Activated B cell treated with CpG ODN at 0.5 μM for 24 hours (primary cell): ENCODE measurements around the gene G6PD. TPM values are rescaled to one million over a fixed set of nuclear protein-coding genes. Genes with fewer than 3 reads are reported as not detected.

Experiments used
- ATAC-seq: fragments of 200-7000 bp; cut with Tn5 transposase; one replicate; pipeline ENCODE4 v1.10.0; 2021; ENCODE audit warnings: low read depth, mild to moderate bottlenecking, moderate library complexity
- CTCF ChIA-PET: fragments of 350-600 bp; sonication (Branson Sonifier 250); formaldehyde crosslinking; loops from one replicate; lab custom pipeline; 2021; ENCODE audit warnings: antibody characterized with exemption; lab: Charles Lee
- POLR2A ChIA-PET: fragments of 350-600 bp; sonication (Branson Sonifier 250); formaldehyde crosslinking; loops from one replicate; lab custom pipeline; 2021; ENCODE audit warnings: antibody characterized with exemption; lab: Charles Lee
- DNase-seq: peaks from one replicate; pipeline ENCODE4 v3.0.0; 2022
- H3K27ac Mint-ChIP-seq: one replicate; pipeline ENCODE4 v1.8.0; 2020; ENCODE audit warnings: mixed read lengths
- H3K27me3 Mint-ChIP-seq: one replicate; pipeline ENCODE4 v1.8.0; 2021; ENCODE audit warnings: mixed read lengths
- H3K36me3 Mint-ChIP-seq: one replicate; pipeline ENCODE4 v1.8.0; 2021; ENCODE audit warnings: low read depth, mixed read lengths
- H3K4me1 Mint-ChIP-seq: one replicate; pipeline ENCODE4 v1.8.0; 2021; ENCODE audit warnings: mixed read lengths
- H3K4me3 Mint-ChIP-seq: one replicate; pipeline ENCODE4 v1.8.0; 2020; ENCODE audit warnings: mild to moderate bottlenecking, mixed read lengths
- H3K9me3 Mint-ChIP-seq: one replicate; pipeline ENCODE4 v1.8.0; 2020; ENCODE audit warnings: mixed read lengths
- CTCF ChIP-seq: fragments of 200-600 bp; IDR thresholded peaks from one replicate; pipeline ENCODE4 v1.8.0; 2022; ENCODE audit warnings: antibody characterized with exemption, mild to moderate bottlenecking
- intact Hi-C: fragments of 100-400 bp; cut with micrococcal nuclease; formaldehyde crosslinking; loops from one replicate; pipeline ENCODE4 v1.15.1; 2024
- total RNA-seq: library from RNA; stranded (reverse); gene quantifications from 2 replicates; pipeline ENCODE4 v1.2.3, GENCODE V29; 2022

G6PD gene
- total RNA-seq, 1 donor from 2014 or later = 84.6 TPM

- POLR2A ChIA-PET = interaction anchor here (1.3 to 3.4 kb wide), 2 partner anchors 27 to 87 kb away, joined by 3 to 26 read pairs; partner anchors contain the start of gene RPL10
- intact Hi-C loops = no loop called here
- H3K27me3 Mint-ChIP-seq = no peaks in the 10 kb centered on the region
- H3K4me1 Mint-ChIP-seq = peaks cover 20% of the 10 kb centered on the region
- H3K4me3 Mint-ChIP-seq = no peak overlapping the region
- TF ChIP-seq CTCF = no peak
- H3K36me3 Mint-ChIP-seq = peaks cover 10% of the 10 kb centered on the region
- DNase-seq (no peak), ATAC-seq (no peak)
- CTCF ChIA-PET = no interaction called here
- no peak overlapping the region for H3K27ac Mint-ChIP-seq
- no peaks in the 10 kb centered on the region for H3K9me3 Mint-ChIP-seq
Observed at GRCh38 chrX:154484255-154485149, 62.1 kb downstream of the G6PD start.

GRCh38 chrX:154483325-154483724 is 63.3 kb downstream of the G6PD start:
- ChIA-PET POLR2A (no interaction called here), CTCF (no interaction called here)
- Mint-ChIP-seq H3K27ac (no peak overlapping the region), H3K4me1 (peaks cover 20% of the 10 kb centered on the region), H3K36me3 (peaks cover 10% of the 10 kb centered on the region), H3K4me3 (no peak overlapping the region), H3K27me3 (no peaks in the 10 kb centered on the region), H3K9me3 (no peaks in the 10 kb centered on the region)
- DNase-seq (no peak), ATAC-seq (no peak)
- TF ChIP-seq CTCF = no peak
- intact Hi-C loops = no loop called here

- intact Hi-C loops = no loop called here
- Mint-ChIP-seq H3K4me1 (peaks cover 24% of the 10 kb centered on the region), H3K4me3 (no peak overlapping the region), H3K36me3 (peaks cover 6% of the 10 kb centered on the region), H3K9me3 (no peaks in the 10 kb centered on the region), H3K27me3 (no peaks in the 10 kb centered on the region), H3K27ac (no peak overlapping the region)
- ChIA-PET POLR2A (interaction anchor here (1.2 kb wide), 1 partner anchor 53 kb away, joined by 3 read pairs; no protein-coding TSS in a partner anchor), CTCF (no interaction called here)
- ATAC-seq (no peak), DNase-seq (no peak)
- TF ChIP-seq CTCF = no peak
Observed at GRCh38 chrX:154482786-154483185, 63.9 kb downstream of the G6PD start.

- ATAC-seq = no peak
- intact Hi-C loops = no loop called here
- Mint-ChIP-seq H3K27ac (no peak overlapping the region), H3K4me1 (peaks cover 25% of the 10 kb centered on the region), H3K4me3 (no peak overlapping the region), H3K27me3 (no peaks in the 10 kb centered on the region), H3K36me3 (peaks cover 6% of the 10 kb centered on the region), H3K9me3 (no peaks in the 10 kb centered on the region)
- ChIA-PET CTCF (no interaction called here), POLR2A (interaction anchor here (1.0 to 1.2 kb wide), 3 partner anchors 9 to 84 kb away, joined by 3 to 5 read pairs (median 5); partner anchors contain the start of gene SLC10A3)
- no peak for TF ChIP-seq CTCF
- DNase-seq = no peak
Observed at GRCh38 chrX:154481911-154482601, 64.6 kb downstream of the G6PD start.

Other genes starting within 250 kb of the G6PD start
- 605 and 679 TPM in 2 replicates for gene FLNA, start 172.2 kb downstream of the G6PD start, total RNA-seq
- 68.4 and 70.2 TPM in 2 replicates for gene EMD, start 167.6 kb downstream of the G6PD start, total RNA-seq
- gene RPL10, start 148.5 kb downstream of the G6PD start, total RNA-seq = 5,113 and 5,534 TPM in 2 replicates
- 15.3 and 15.8 TPM in 2 replicates for gene DNASE1L1, start 137.6 kb downstream of the G6PD start, total RNA-seq
- gene TAFAZZIN, start 135.3 kb downstream of the G6PD start, total RNA-seq = 50.5 and 66.1 TPM in 2 replicates
- gene ATP6AP1, start 118.2 kb downstream of the G6PD start, total RNA-seq = 36.6 and 38.8 TPM in 2 replicates
- 112 and 127 TPM in 2 replicates for gene GDI1, start 109.7 kb downstream of the G6PD start, total RNA-seq
- 52.5 and 56.0 TPM in 2 replicates for gene FAM50A, start 102.7 kb downstream of the G6PD start, total RNA-seq
- 58.9 and 69.5 TPM in 2 replicates for gene PLXNA3, start 88.6 kb downstream of the G6PD start, total RNA-seq
- 16.6 and 18.9 TPM in 2 replicates for gene LAGE3, start 67.6 kb downstream of the G6PD start, total RNA-seq
- gene UBL4A, start 60.2 kb downstream of the G6PD start, total RNA-seq = 20.4 and 20.9 TPM in 2 replicates
- 13.4 and 17.1 TPM in 2 replicates for gene SLC10A3, start 56.2 kb downstream of the G6PD start, total RNA-seq
- gene FAM3A, start 30.6 kb downstream of the G6PD start, total RNA-seq = 30.0 and 36.1 TPM in 2 replicates
- 52.9 and 61.1 TPM in 2 replicates for gene IKBKG, start 774 bp upstream of the G6PD start, total RNA-seq
- gene CTAG1A, start 38.3 kb upstream of the G6PD start, total RNA-seq = not detected in 2 replicates
- gene CTAG1B, start 72.4 kb upstream of the G6PD start, total RNA-seq = not detected in 2 replicates
- gene CTAG2, start 106.7 kb upstream of the G6PD start, total RNA-seq = not detected in 2 replicates
- 7.1 and 7.5 TPM in 2 replicates for gene GAB3, start 204.2 kb upstream of the G6PD start, total RNA-seq
- gene DKC1, start 216.0 kb upstream of the G6PD start, total RNA-seq = 93.5 and 105 TPM in 2 replicates